ENCODE measurements around the gene SGO1. TPM values are rescaled to one million over a fixed set of nuclear protein-coding genes. Genes with fewer than 3 reads are reported as not detected.

SGO1 gene
- total RNA-seq, 1 experiment from 2014 or later: 12.2 TPM

GRCh38 chr3:20143519-20143918 lies 42.5 kb downstream of the SGO1 start:
- H3K4me3 Mint-ChIP-seq (ENCODE audit: unreplicated experiment): no peak overlapping the region
- no peaks in the 10 kb centered on the region for H3K36me3 Mint-ChIP-seq (ENCODE audit: insufficient read depth, unreplicated experiment)
- POLR2A ChIA-PET: no interaction called here
- no TSS peak for BruUV-seq (replicated peaks)
- H3K27ac Mint-ChIP-seq (ENCODE audit: low read depth, unreplicated experiment): no peak overlapping the region
- H3K27me3 Mint-ChIP-seq (ENCODE audit: insufficient read depth, unreplicated experiment): no peaks in the 10 kb centered on the region
- no peaks in the 10 kb centered on the region for H3K4me1 Mint-ChIP-seq (ENCODE audit: insufficient read depth, unreplicated experiment)
- DNase-seq (ENCODE audit: unreplicated experiment): no peak
- intact Hi-C loops (cut with micrococcal nuclease): no loop called here
- TF ChIP-seq CTCF (IDR thresholded peaks at IDR 0.05; ENCODE audit: unreplicated experiment): no peak
- CTCF ChIA-PET: no interaction called here
- H3K9me3 Mint-ChIP-seq (ENCODE audit: unreplicated experiment): no peaks in the 10 kb centered on the region

- Mint-ChIP-seq H3K36me3 (ENCODE audit: insufficient read depth, unreplicated experiment) (no peaks in the 10 kb centered on the region), H3K9me3 (ENCODE audit: unreplicated experiment) (no peaks in the 10 kb centered on the region), H3K4me1 (ENCODE audit: insufficient read depth, unreplicated experiment) (no peaks in the 10 kb centered on the region), H3K27me3 (ENCODE audit: insufficient read depth, unreplicated experiment) (no peaks in the 10 kb centered on the region), H3K4me3 (ENCODE audit: unreplicated experiment) (no peak overlapping the region), H3K27ac (ENCODE audit: low read depth, unreplicated experiment) (no peak overlapping the region)
- CTCF ChIA-PET: no interaction called here
- intact Hi-C loops (cut with micrococcal nuclease): no loop called here
- BruUV-seq (replicated peaks): no TSS peak
- POLR2A ChIA-PET: no interaction called here
- no peak for TF ChIP-seq CTCF (IDR thresholded peaks at IDR 0.05; ENCODE audit: unreplicated experiment)
- DNase-seq (ENCODE audit: unreplicated experiment): no peak
These were observed 43.5 kb downstream of the SGO1 start for GRCh38 chr3:20142517-20142916.

- DNase-seq (ENCODE audit: unreplicated experiment): no peak
- Mint-ChIP-seq H3K27me3 (ENCODE audit: insufficient read depth, unreplicated experiment) (no peaks in the 10 kb centered on the region), H3K4me3 (ENCODE audit: unreplicated experiment) (no peak overlapping the region), H3K4me1 (ENCODE audit: insufficient read depth, unreplicated experiment) (no peaks in the 10 kb centered on the region), H3K27ac (ENCODE audit: low read depth, unreplicated experiment) (no peak overlapping the region), H3K36me3 (ENCODE audit: insufficient read depth, unreplicated experiment) (no peaks in the 10 kb centered on the region), H3K9me3 (ENCODE audit: unreplicated experiment) (no peaks in the 10 kb centered on the region)
- no TSS peak for BruUV-seq (replicated peaks)
- ChIA-PET CTCF (interaction anchor here (0.5 to 0.7 kb wide), 2 partner anchors 39 to 170 kb away, joined by 3 read pairs; no protein-coding TSS in a partner anchor), POLR2A (no interaction called here)
- intact Hi-C loops (cut with micrococcal nuclease): no loop called here
- TF ChIP-seq CTCF (IDR thresholded peaks at IDR 0.05; ENCODE audit: unreplicated experiment): no peak
These were observed 44.2 kb downstream of the SGO1 start for GRCh38 chr3:20141851-20142250.

- Mint-ChIP-seq H3K4me3 (ENCODE audit: unreplicated experiment) (no peak overlapping the region), H3K4me1 (ENCODE audit: insufficient read depth, unreplicated experiment) (no peaks in the 10 kb centered on the region), H3K36me3 (ENCODE audit: insufficient read depth, unreplicated experiment) (no peaks in the 10 kb centered on the region), H3K27me3 (ENCODE audit: insufficient read depth, unreplicated experiment) (no peaks in the 10 kb centered on the region), H3K9me3 (ENCODE audit: unreplicated experiment) (no peaks in the 10 kb centered on the region), H3K27ac (ENCODE audit: low read depth, unreplicated experiment) (no peak overlapping the region)
- POLR2A ChIA-PET: no interaction called here
- TF ChIP-seq CTCF (IDR thresholded peaks at IDR 0.05; ENCODE audit: unreplicated experiment): no peak
- DNase-seq (ENCODE audit: unreplicated experiment): no peak
- intact Hi-C loops (cut with micrococcal nuclease): no loop called here
- CTCF ChIA-PET: interaction anchor here (0.5 kb wide), 1 partner anchor 169 kb away, joined by 3 read pairs; no protein-coding TSS in a partner anchor
- BruUV-seq (replicated peaks): no TSS peak
These were observed 44.7 kb downstream of the SGO1 start for GRCh38 chr3:20141316-20141715.
